ENCODE measurements around the gene TRMT61A. TPM values are rescaled to one million over a fixed set of nuclear protein-coding genes. Genes with fewer than 3 reads are reported as not detected.
A peak's percentile ranks its signal among the peaks of the same experiment; 100 is the strongest.

TRMT61A gene
- total and polyA plus RNA-seq, 2 of the 4 experiments (the other 2 are of a cell fraction) = 5.7 to 16.2 TPM

DNA sequence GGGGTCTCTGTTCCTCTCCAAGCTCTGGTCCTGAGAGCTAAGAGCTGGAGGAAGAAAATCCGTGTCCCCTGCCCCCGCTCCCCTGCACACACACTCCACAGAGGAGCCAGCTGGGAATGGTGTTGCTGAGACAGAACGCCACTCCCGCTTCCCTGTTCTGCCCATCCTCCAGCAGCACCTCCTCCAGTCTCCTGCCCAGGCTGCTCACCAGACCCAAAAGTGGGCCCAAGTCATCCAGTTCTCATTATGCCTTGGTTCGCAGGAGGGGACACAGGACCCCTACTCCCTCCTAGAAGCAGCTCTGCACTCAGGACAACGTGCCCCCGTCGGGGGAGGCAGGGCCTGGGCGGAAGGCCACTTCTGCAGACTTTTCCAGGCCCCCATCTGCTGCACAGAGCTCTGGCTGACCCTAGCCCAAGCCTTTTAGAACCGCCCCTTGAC, 830 bp upstream of the TRMT61A start:
- BruUV-seq (replicated peaks) = no TSS peak
- Histone ChIP-seq H4K91ac (ENCODE audit: insufficient read depth, low read depth, low read length) (peak overlapping the region; percentile 50), H3K4me1 (ENCODE audit: control insufficient read depth, insufficient read depth, low read length) (peaks cover 11% of the 10 kb centered on the region), H3K79me1 (ENCODE audit: low read depth in 1 of 2, low read length in 2 of 2) (peaks cover 0 to 44% of the 10 kb centered on the region in 2 experiments; a peak in 3 of 4 replicates), H3K4me3 (ENCODE audit: insufficient read depth, low read depth, low read length) (peak overlapping the region; percentile 45; the same call in 1 of the 2 replicates), H3K18ac (ENCODE audit: low read depth, low read length) (peak overlapping the region; percentile 16; the same call in 1 of the 2 replicates), H3K14ac (replicated peaks; ENCODE audit: low read depth, low read length) (peak overlapping the region; percentile 26; the same call in 1 of the 2 replicates), H3K27me3 (ENCODE audit: control insufficient read depth, insufficient read depth, low read length) (peaks cover 6% of the 10 kb centered on the region), H3K9me1 (ENCODE audit: insufficient read depth, low read length) (peaks cover 13% of the 10 kb centered on the region), H3K27ac (ENCODE audit: insufficient read depth, low read length) (peak overlapping the region; percentile 73), H4K8ac (ENCODE audit: low read depth in 2 of 2, low read length in 2 of 2) (peak overlapping the region; percentile 86 to 91), H3K9me3 (ENCODE audit: control insufficient read depth, insufficient read depth, low read length) (no peaks in the 10 kb centered on the region), H2AK5ac (ENCODE audit: low read depth, low read length) (peak overlapping the region; percentile 85), H3K56ac (ENCODE audit: extremely low read depth, insufficient read depth, low read length) (no peak overlapping the region), H3K4ac (ENCODE audit: low read depth, low read length) (peak overlapping the region; percentile 87), H2BK20ac (ENCODE audit: low read depth, low read length) (peak overlapping the region; percentile 32; the same call in 1 of the 2 replicates), H2BK15ac (ENCODE audit: low read depth, low read length) (no peak overlapping the region; the same call in 2 of the 3 replicates), H2BK5ac (ENCODE audit: low read depth, low read length, poor library complexity, severe bottlenecking) (peak overlapping the region; percentile 23), H3K9ac (ENCODE audit: low read depth, low read length) (peak overlapping the region; percentile 12; the same call in 1 of the 2 replicates), H2AFZ (replicated peaks; ENCODE audit: low read length, poor library complexity) (peak overlapping the region; percentile 91), H2AK9ac (replicated peaks; ENCODE audit: low read depth, low read length, poor library complexity) (peak overlapping the region; percentile 97), H4K20me1 (ENCODE audit: insufficient read depth, low read length) (peaks cover 26% of the 10 kb centered on the region), H3K36me3 (ENCODE audit: control insufficient read depth, insufficient read depth, low read length) (peaks cover 6% of the 10 kb centered on the region; the same call in 1 of the 2 replicates), H4K5ac (ENCODE audit: low read depth, low read length) (peak overlapping the region; percentile 77), H3K4me2 (ENCODE audit: low read depth, low read length) (peak overlapping the region; percentile 47), H3K23ac (ENCODE audit: low read depth, low read length) (no peak overlapping the region), H2BK120ac (ENCODE audit: low read depth, low read length) (peak overlapping the region; percentile 77)
- WGBS, 2 experiments (ENCODE audit: extremely low coverage in 2 of 2, insufficient read length in 1 of 2) = 68% methylated on average over 3 of the region's 10 CpGs; no CpG with 5 or more reads in 1 of the 2 experiments
- intact Hi-C loops (cut with micrococcal nuclease) (no loop called here), dilution Hi-C loops (cut with HindIII; ENCODE audit: low sequenced_read_pairs, unreplicated experiment) (no loop called here), in situ Hi-C loops (cut with MboI; ENCODE audit: low sequenced_read_pairs) (no loop called here)
- TF ChIP-seq POLR2A (IDR thresholded peaks at IDR 0.05; ENCODE audit: low read depth, low read length) = no peak
- no peak for TF ChIP-seq MAZ (IDR thresholded peaks at IDR 0.05; ENCODE audit: borderline replicate concordance, low read depth, low read length)
- TF ChIP-seq, protein P1, sequence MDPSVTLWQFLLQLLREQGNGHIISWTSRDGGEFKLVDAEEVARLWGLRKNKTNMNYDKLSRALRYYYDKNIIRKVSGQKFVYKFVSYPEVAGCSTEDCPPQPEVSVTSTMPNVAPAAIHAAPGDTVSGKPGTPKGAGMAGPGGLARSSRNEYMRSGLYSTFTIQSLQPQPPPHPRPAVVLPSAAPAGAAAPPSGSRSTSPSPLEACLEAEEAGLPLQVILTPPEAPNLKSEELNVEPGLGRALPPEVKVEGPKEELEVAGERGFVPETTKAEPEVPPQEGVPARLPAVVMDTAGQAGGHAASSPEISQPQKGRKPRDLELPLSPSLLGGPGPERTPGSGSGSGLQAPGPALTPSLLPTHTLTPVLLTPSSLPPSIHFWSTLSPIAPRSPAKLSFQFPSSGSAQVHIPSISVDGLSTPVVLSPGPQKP (IDR thresholded peaks at IDR 0.05; ENCODE audit: borderline replicate concordance, low read depth, low read length) = no peak
- ChIA-PET CTCF (interaction anchor here (1.2 to 1.3 kb wide), 2 partner anchors 10 to 12 kb away, joined by 3 to 5 read pairs; no protein-coding TSS in a partner anchor), POLR2A (ENCODE audit: unreplicated experiment) (no interaction called here)
- DNase-seq (no peak), ATAC-seq (ENCODE audit: low read depth) (peak; percentile 25)
